Adrenal gland (tissue), 12 donors: ENCODE results near the gene RAMP3. TPM values are rescaled to one million over a fixed set of nuclear protein-coding genes. Genes with fewer than 3 reads are reported as not detected.

Source experiments
- DNase-seq, 7 donors: peaks; one replicate each; pipeline ENCODE4 v3.0.0-alpha.2; 2019 to 2020
- H3K27ac ChIP-seq, 5 donors: fragments of 200-600 bp; sonication (generic) in 4 of 5; 1 replicate in 3 of 5; 2 replicates in 2 of 5; pipeline versions ENCODE4 v1.5.1 to v1.8.0; 2016 to 2020; ENCODE audit warnings: mild to moderate bottlenecking in 1 of 5
- H3K27me3 ChIP-seq: fragments of 200-600 bp; 2 replicates; pipeline ENCODE4 v1.8.0; 2021
- H3K36me3 ChIP-seq, 2 donors: fragments of 200-600 bp; replicated peaks in 1 of 2; 1 replicate in 1 of 2; 2 replicates in 1 of 2; pipeline versions ENCODE4 v1.5.1 to v1.8.0; 2018 to 2022
- H3K4me1 ChIP-seq, 2 donors: fragments of 200-600 bp; replicated peaks in 1 of 2; 1 replicate in 1 of 2; 2 replicates in 1 of 2; pipeline versions ENCODE4 v1.5.1 to v1.8.0; 2018 to 2021
- H3K4me3 ChIP-seq, 4 donors: fragments of 200-600 bp; sonication (generic) in 3 of 4; one replicate each; pipeline ENCODE4 v1.5.1; 2016 to 2018
- H3K9me3 ChIP-seq, 3 donors: fragments of 200-600 bp; sonication (generic) in 1 of 3; replicated peaks in 1 of 3; 1 replicate in 2 of 3; 2 replicates in 1 of 3; pipeline versions ENCODE4 v1.5.1 to v1.8.0; 2016 to 2021
- CTCF ChIP-seq, 6 experiments: fragments of 450-650 bp in 4 of 6; fragments of 200-600 bp in 2 of 6; sonication (generic) in 1 of 6; IDR thresholded peaks; 1 replicate in 5 of 6; 2 replicates in 1 of 6; pipeline versions ENCODE4 v1.5.1 to v1.8.0; 2016 to 2021; ENCODE audit warnings: antibody characterized with exemption in 6 of 6, mild to moderate bottlenecking in 2 of 6, moderate library complexity in 1 of 6
- POLR2A ChIP-seq, 2 donors: fragments of 450-650 bp; IDR thresholded peaks; one replicate each; pipeline ENCODE4 v1.6.1; 2017; ENCODE audit warnings: antibody characterized with exemption in 2 of 2, mild to moderate bottlenecking in 2 of 2, moderate library complexity in 1 of 2
- WGBS, 4 donors: extraction: QIAGEN DNeasy Blood & Tissue Kit in 2 of 4; methylation state at CpG; one replicate each; pipeline versions ENCODE4 v1.1.5 to v1.1.7; 2013 to 2017; 5-methylcytosine and 5-hydroxymethylcytosine counted together
- intact Hi-C, 2 donors: fragments of 100-400 bp; cut with DNase I; formaldehyde crosslinking; loops; one replicate each; pipeline versions ENCODE4 v1.14.1 to v1.15.0; 2022 to 2023
- polyA plus RNA-seq, 3 donors: library from polyadenylated mRNA; stranded (reverse); fragments of 200-250 nt in 2 of 3; fragments of 350-450 nt in 1 of 3; fragmentation: Illumina TruSeq in 1 of 3; extraction: RNeasy Lipid Tissue Mini Kit (QIAGEN cat#74804) in 1 of 3; gene quantifications; one replicate each; pipeline ENCODE4 v1.2.3, GENCODE V29; 2013 to 2014
- total RNA-seq, 9 donors: library from RNA; depleted of rRNA in 4 of 9; stranded (reverse); fragments of >200 nt in 4 of 9; fragments of 120-200 nt in 1 of 9; fragmentation: NEBNext Ultra II Directional in 1 of 9; extraction: Animal tissue kit (Norgen Biotek cat#: 25700) in 1 of 9; gene quantifications; one replicate each; pipeline versions ENCODE4 v1.1.0 to v1.2.4, GENCODE V29; 2013 to 2023
- donor health status: healthy with polysubstance abuse.
- donor health status: Bipolar disorder and iron deficiency.
- donor health status: DM: yes; HTN: yes; CAD: no.
- donor health status: DM: no; HTN: no; CAD: no.
- donor health status: DM: no; HTN: no; CAD: no.
- donor health status: DM: yes; HTN: yes; CAD: no.

The RAMP3 gene
- total and polyA plus RNA-seq, 12 donors, result 5.6 to 134 (median 43.0) TPM

GRCh38 chr7:45132708-45133320 is 24.8 kb upstream of the RAMP3 start:
- WGBS, 4 donors, result 70 to 85% (median 78%) methylated on average over 6 to 8 of the region's 8 CpGs

GRCh38 chr7:45133352-45133751 is 24.2 kb upstream of the RAMP3 start:
- H3K36me3 ChIP-seq, result no peaks in the 10 kb centered on the region
- no peak overlapping the region for H3K27ac ChIP-seq
- no peak for DNase-seq
- H3K4me3 ChIP-seq, result no peak overlapping the region
- no peaks in the 10 kb centered on the region for H3K9me3 ChIP-seq
- H3K27me3 ChIP-seq, result no peaks in the 10 kb centered on the region
- intact Hi-C loops, result loop anchor here in 1 of 2 donors (5.0 kb wide), 1 partner anchor 156 kb away; the partner anchor contains the start of gene MYO1G
- WGBS, 4 donors, result 75 to 81% (median 75%) methylated on average over 2 to 4 of the region's 4 CpGs
- H3K4me1 ChIP-seq, result no peaks in the 10 kb centered on the region
- no peak for TF ChIP-seq POLR2A (IDR thresholded peaks at IDR 0.05)

More at GRCh38 chr7:45132708-45133320, 24.8 kb upstream of the RAMP3 start:
- H3K36me3 ChIP-seq, result no peaks in the 10 kb centered on the region
- H3K9me3 ChIP-seq, result no peaks in the 10 kb centered on the region
- no peaks in the 10 kb centered on the region for H3K4me1 ChIP-seq
- H3K4me3 ChIP-seq, result no peak overlapping the region
- DNase-seq, result no peak
- TF ChIP-seq POLR2A (IDR thresholded peaks at IDR 0.05), result no peak
- TF ChIP-seq CTCF (IDR thresholded peaks at IDR 0.05), result no peak
- no peak overlapping the region for H3K27ac ChIP-seq
- H3K27me3 ChIP-seq, result no peaks in the 10 kb centered on the region
- intact Hi-C loops, result loop anchor here in 1 of 2 donors (5.0 kb wide), 1 partner anchor 156 kb away; the partner anchor contains the start of gene MYO1G

- Histone ChIP-seq H3K27ac (no peak overlapping the region), H3K4me1 (no peaks in the 10 kb centered on the region), H3K9me3 (no peaks in the 10 kb centered on the region), H3K36me3 (no peaks in the 10 kb centered on the region), H3K27me3 (no peaks in the 10 kb centered on the region), H3K4me3 (no peak overlapping the region)
- no peak for TF ChIP-seq POLR2A (IDR thresholded peaks at IDR 0.05)
- no peak for TF ChIP-seq CTCF (IDR thresholded peaks at IDR 0.05)
- 90 to 96% (median 93%) methylated on average over 3 to 7 of the region's 7 CpGs for WGBS, 4 donors
- intact Hi-C loops, result loop anchor here in 1 of 2 donors (5.0 kb wide), 1 partner anchor 157 kb away; the partner anchor contains the start of gene MYO1G
- no peak for DNase-seq
Measured at GRCh38 chr7:45133877-45134276, 23.7 kb upstream of the RAMP3 start.

GRCh38 chr7:45136106-45137060 is 21.2 kb upstream of the RAMP3 start:
- Histone ChIP-seq H3K36me3 (no peaks in the 10 kb centered on the region), H3K9me3 (no peaks in the 10 kb centered on the region), H3K4me3 (no peak overlapping the region), H3K27me3 (no peaks in the 10 kb centered on the region), H3K4me1 (no peaks in the 10 kb centered on the region), H3K27ac (no peak overlapping the region)
- DNase-seq, result peak; percentile 41 to 78 (median 62)
- 37 to 41% (median 39%) methylated on average over 9 of the region's 9 CpGs for WGBS, 4 donors
- intact Hi-C loops, result loop anchor here in 1 of 2 donors (2.0 to 5.0 kb wide), 2 partner anchors 164 to 279 kb away; no protein-coding TSS in a partner anchor
- TF ChIP-seq POLR2A (IDR thresholded peaks at IDR 0.05), result no peak
- TF ChIP-seq CTCF (IDR thresholded peaks at IDR 0.05), result peak; percentile 76 to 93 (median 89)
